Glutamatergic neuron (in vitro differentiated cells): Measurements from ENCODE around the gene MBNL3. TPM values are rescaled to one million over a fixed set of nuclear protein-coding genes. Genes with fewer than 3 reads are reported as not detected.

ENCODE experiments used
- DNase-seq: peaks from one replicate; pipeline ENCODE4 v3.0.0; 2022
- H3K27ac Mint-ChIP-seq: one replicate; pipeline ENCODE4 v1.8.0; 2020; ENCODE audit warnings: mild to moderate bottlenecking, mixed read lengths, inconsistent platforms; ENCODE audit not compliant: unreplicated experiment
- H3K27me3 Mint-ChIP-seq: one replicate; pipeline ENCODE4 v1.8.0; 2020; ENCODE audit warnings: mild to moderate bottlenecking, moderate library complexity, mixed read lengths, inconsistent platforms; ENCODE audit not compliant: unreplicated experiment
- H3K36me3 Mint-ChIP-seq: one replicate; pipeline ENCODE4 v1.8.0; 2020; ENCODE audit warnings: mild to moderate bottlenecking, mixed read lengths, inconsistent platforms; ENCODE audit not compliant: unreplicated experiment
- H3K4me1 Mint-ChIP-seq: one replicate; pipeline ENCODE4 v1.8.0; 2020; ENCODE audit warnings: mild to moderate bottlenecking, low read depth, mixed read lengths, inconsistent platforms; ENCODE audit not compliant: unreplicated experiment
- H3K4me3 Mint-ChIP-seq: one replicate; pipeline ENCODE4 v1.8.0; 2020; ENCODE audit warnings: mild to moderate bottlenecking, mixed read lengths, inconsistent platforms; ENCODE audit not compliant: unreplicated experiment
- H3K9me3 Mint-ChIP-seq: one replicate; pipeline ENCODE4 v1.8.0; 2020; ENCODE audit warnings: mild to moderate bottlenecking, moderate library complexity, mixed read lengths, inconsistent platforms; ENCODE audit not compliant: unreplicated experiment
- CTCF ChIP-seq: fragments of 200-600 bp; sonication (generic); IDR thresholded peaks from one replicate; pipeline ENCODE4 v1.5.0; 2021; ENCODE audit not compliant: partially characterized antibody, unreplicated experiment
- total RNA-seq: library from RNA; stranded (reverse); fragmentation: NEBNext Ultra II Directional; extraction: Animal tissue kit (Norgen Biotek cat#: 25700); gene quantifications from one replicate; pipeline ENCODE4 v1.2.1, GENCODE V29; 2021; ENCODE audit not compliant: unreplicated experiment

MBNL3 gene
- total RNA-seq, 1 donor from 2014 or later, result 1.0 TPM

GRCh38 chrX:132520213-132520612 is 31.4 kb upstream of the MBNL3 start:
- Mint-ChIP-seq H3K36me3 (no peaks in the 10 kb centered on the region), H3K27me3 (no peaks in the 10 kb centered on the region), H3K9me3 (no peaks in the 10 kb centered on the region), H3K4me1 (no peaks in the 10 kb centered on the region), H3K27ac (no peak overlapping the region), H3K4me3 (no peak overlapping the region)
- TF ChIP-seq CTCF, result no peak
- DNase-seq, result no peak

- TF ChIP-seq CTCF, result no peak
- Mint-ChIP-seq H3K27ac (no peak overlapping the region), H3K27me3 (no peaks in the 10 kb centered on the region), H3K4me3 (no peak overlapping the region), H3K36me3 (no peaks in the 10 kb centered on the region), H3K4me1 (no peaks in the 10 kb centered on the region), H3K9me3 (no peaks in the 10 kb centered on the region)
- DNase-seq, result no peak
These were observed 29.6 kb upstream of the MBNL3 start for GRCh38 chrX:132518401-132518800.

GRCh38 chrX:132508834-132509233 is 20.0 kb upstream of the MBNL3 start:
- Mint-ChIP-seq H3K27me3 (no peaks in the 10 kb centered on the region), H3K36me3 (no peaks in the 10 kb centered on the region), H3K4me3 (no peak overlapping the region), H3K9me3 (no peaks in the 10 kb centered on the region), H3K4me1 (no peaks in the 10 kb centered on the region), H3K27ac (no peak overlapping the region)
- no peak for TF ChIP-seq CTCF
- DNase-seq, result no peak

GRCh38 chrX:132505116-132505515 is 16.3 kb upstream of the MBNL3 start:
- Mint-ChIP-seq H3K9me3 (no peaks in the 10 kb centered on the region), H3K27ac (no peak overlapping the region), H3K36me3 (no peaks in the 10 kb centered on the region), H3K4me3 (no peak overlapping the region), H3K27me3 (no peaks in the 10 kb centered on the region), H3K4me1 (no peaks in the 10 kb centered on the region)
- no peak for TF ChIP-seq CTCF
- DNase-seq, result no peak

- H3K27ac Mint-ChIP-seq, result no peak overlapping the region
- H3K27me3 Mint-ChIP-seq, result no peaks in the 10 kb centered on the region
These were observed 15.6 kb upstream of the MBNL3 start for GRCh38 chrX:132504417-132504816.

More at GRCh38 chrX:132504417-132504816, 15.6 kb upstream of the MBNL3 start:
- Mint-ChIP-seq H3K9me3 (no peaks in the 10 kb centered on the region), H3K4me3 (no peak overlapping the region), H3K36me3 (no peaks in the 10 kb centered on the region), H3K4me1 (no peaks in the 10 kb centered on the region)
- DNase-seq, result no peak
- no peak for TF ChIP-seq CTCF
